Measurements from ENCODE around the gene MIEF1.
A peak's percentile ranks its signal among the peaks of the same experiment; 100 is the strongest.

Gene MIEF1

DNA sequence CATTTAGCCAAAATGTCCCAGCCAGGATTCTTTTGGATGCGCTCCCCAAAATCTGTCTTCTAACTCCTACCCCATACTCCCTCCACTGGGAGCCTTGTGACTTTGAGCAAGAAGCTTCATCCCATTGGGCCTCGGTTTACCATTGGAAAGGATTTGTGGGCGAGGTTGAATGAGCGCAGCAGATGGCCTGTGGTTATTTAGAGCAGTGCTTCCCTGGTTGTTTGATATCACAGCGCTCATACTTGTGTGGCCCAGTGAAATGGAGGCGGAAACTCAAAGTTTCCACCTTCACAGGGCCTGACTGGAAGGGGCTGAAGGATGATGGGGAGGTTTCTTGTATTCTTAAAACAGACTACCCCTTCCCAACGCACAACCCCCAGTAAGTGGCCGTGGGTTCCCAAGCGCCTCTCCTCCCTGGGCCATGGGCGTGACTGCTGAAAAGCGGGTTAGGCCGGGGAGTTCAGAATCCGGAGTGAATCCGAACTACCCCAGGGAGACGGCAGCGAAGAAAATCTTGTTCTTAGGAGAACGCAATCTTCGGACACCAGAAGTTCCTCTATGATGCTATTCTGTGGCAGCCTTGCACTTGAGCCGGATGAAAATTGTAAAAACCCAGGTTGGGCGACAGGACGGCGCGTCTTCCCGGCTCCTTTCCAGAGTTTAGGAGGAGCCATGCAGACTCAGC, 17.0 kb downstream of the MIEF1 start (continued):
- no peak for TF ChIP-seq ZNF362 (tag by site-specific recombination; IDR thresholded peaks at IDR 0.05)
- TF ChIP-seq, protein P1, sequence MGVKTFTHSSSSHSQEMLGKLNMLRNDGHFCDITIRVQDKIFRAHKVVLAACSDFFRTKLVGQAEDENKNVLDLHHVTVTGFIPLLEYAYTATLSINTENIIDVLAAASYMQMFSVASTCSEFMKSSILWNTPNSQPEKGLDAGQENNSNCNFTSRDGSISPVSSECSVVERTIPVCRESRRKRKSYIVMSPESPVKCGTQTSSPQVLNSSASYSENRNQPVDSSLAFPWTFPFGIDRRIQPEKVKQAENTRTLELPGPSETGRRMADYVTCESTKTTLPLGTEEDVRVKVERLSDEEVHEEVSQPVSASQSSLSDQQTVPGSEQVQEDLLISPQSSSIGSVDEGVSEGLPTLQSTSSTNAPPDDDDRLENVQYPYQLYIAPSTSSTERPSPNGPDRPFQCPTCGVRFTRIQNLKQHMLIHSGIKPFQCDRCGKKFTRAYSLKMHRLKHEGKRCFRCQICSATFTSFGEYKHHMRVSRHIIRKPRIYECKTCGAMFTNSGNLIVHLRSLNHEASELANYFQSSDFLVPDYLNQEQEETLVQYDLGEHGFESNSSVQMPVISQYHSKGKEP (tag by site-specific recombination; IDR thresholded peaks at IDR 0.05): no peak
- TF ChIP-seq, protein P2, sequence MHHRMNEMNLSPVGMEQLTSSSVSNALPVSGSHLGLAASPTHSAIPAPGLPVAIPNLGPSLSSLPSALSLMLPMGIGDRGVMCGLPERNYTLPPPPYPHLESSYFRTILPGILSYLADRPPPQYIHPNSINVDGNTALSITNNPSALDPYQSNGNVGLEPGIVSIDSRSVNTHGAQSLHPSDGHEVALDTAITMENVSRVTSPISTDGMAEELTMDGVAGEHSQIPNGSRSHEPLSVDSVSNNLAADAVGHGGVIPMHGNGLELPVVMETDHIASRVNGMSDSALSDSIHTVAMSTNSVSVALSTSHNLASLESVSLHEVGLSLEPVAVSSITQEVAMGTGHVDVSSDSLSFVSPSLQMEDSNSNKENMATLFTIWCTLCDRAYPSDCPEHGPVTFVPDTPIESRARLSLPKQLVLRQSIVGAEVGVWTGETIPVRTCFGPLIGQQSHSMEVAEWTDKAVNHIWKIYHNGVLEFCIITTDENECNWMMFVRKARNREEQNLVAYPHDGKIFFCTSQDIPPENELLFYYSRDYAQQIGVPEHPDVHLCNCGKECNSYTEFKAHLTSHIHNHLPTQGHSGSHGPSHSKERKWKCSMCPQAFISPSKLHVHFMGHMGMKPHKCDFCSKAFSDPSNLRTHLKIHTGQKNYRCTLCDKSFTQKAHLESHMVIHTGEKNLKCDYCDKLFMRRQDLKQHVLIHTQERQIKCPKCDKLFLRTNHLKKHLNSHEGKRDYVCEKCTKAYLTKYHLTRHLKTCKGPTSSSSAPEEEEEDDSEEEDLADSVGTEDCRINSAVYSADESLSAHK (tag by site-specific recombination; IDR thresholded peaks at IDR 0.05): no peak
- peak; percentile 70 for TF ChIP-seq KLF9 (tag by site-specific recombination; IDR thresholded peaks at IDR 0.05; ENCODE audit: low read depth)
- TF ChIP-seq ZNF132 (tag by site-specific recombination; IDR thresholded peaks at IDR 0.05; ENCODE audit: borderline replicate concordance): no peak
- no peak for TF ChIP-seq ZSCAN23 (tag by site-specific recombination; IDR thresholded peaks at IDR 0.05)
- no peak for TF ChIP-seq ZNF621 (tag by site-specific recombination; IDR thresholded peaks at IDR 0.05)
- no peak for TF ChIP-seq ZNF248 (tag by site-specific recombination; IDR thresholded peaks at IDR 0.05)
- no peak for TF ChIP-seq ZNF707 (tag by site-specific recombination; IDR thresholded peaks at IDR 0.05)
- TF ChIP-seq ATF2 (tag by site-specific recombination; IDR thresholded peaks at IDR 0.05; ENCODE audit: low read depth): no peak
- peak; percentile 71; the same call in 1 of the 2 replicates for TF ChIP-seq KLF16 (tag by site-specific recombination; IDR thresholded peaks at IDR 0.05)
- peak; percentile 7; the same call in 1 of the 2 replicates for TF ChIP-seq IKZF3 (tag by site-specific recombination; IDR thresholded peaks at IDR 0.05)
- TF ChIP-seq, protein P3, sequence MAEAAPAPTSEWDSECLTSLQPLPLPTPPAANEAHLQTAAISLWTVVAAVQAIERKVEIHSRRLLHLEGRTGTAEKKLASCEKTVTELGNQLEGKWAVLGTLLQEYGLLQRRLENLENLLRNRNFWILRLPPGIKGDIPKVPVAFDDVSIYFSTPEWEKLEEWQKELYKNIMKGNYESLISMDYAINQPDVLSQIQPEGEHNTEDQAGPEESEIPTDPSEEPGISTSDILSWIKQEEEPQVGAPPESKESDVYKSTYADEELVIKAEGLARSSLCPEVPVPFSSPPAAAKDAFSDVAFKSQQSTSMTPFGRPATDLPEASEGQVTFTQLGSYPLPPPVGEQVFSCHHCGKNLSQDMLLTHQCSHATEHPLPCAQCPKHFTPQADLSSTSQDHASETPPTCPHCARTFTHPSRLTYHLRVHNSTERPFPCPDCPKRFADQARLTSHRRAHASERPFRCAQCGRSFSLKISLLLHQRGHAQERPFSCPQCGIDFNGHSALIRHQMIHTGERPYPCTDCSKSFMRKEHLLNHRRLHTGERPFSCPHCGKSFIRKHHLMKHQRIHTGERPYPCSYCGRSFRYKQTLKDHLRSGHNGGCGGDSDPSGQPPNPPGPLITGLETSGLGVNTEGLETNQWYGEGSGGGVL (tag by site-specific recombination; IDR thresholded peaks at IDR 0.05): no peak
- no peak for TF ChIP-seq ZNF140 (tag by site-specific recombination; IDR thresholded peaks at IDR 0.05)
- 0 out of 2 replicates have a peak, but pooled peaks have one; percentile 34 for TF ChIP-seq ZNF561 (tag by site-specific recombination; IDR thresholded peaks at IDR 0.05; ENCODE audit: borderline replicate concordance)
- TF ChIP-seq ZXDB (tag by site-specific recombination; IDR thresholded peaks at IDR 0.05): no peak
- TF ChIP-seq ZNF654 (tag by site-specific recombination; IDR thresholded peaks at IDR 0.05; ENCODE audit: low read depth): peak; percentile 22; the same call in 1 of the 2 replicates
- TF ChIP-seq KLF8 (tag by site-specific recombination; IDR thresholded peaks at IDR 0.05): peak; percentile 86; the same call in 1 of the 2 replicates
- TF ChIP-seq MYNN (tag by site-specific recombination; IDR thresholded peaks at IDR 0.05; ENCODE audit: borderline replicate concordance): no peak
- no peak for TF ChIP-seq HIC1 (tag by site-specific recombination; IDR thresholded peaks at IDR 0.05)
- TF ChIP-seq TRIM28 (IDR thresholded peaks at IDR 0.05; ENCODE audit: borderline replicate concordance, low read length): no peak
- TF ChIP-seq, protein P4, sequence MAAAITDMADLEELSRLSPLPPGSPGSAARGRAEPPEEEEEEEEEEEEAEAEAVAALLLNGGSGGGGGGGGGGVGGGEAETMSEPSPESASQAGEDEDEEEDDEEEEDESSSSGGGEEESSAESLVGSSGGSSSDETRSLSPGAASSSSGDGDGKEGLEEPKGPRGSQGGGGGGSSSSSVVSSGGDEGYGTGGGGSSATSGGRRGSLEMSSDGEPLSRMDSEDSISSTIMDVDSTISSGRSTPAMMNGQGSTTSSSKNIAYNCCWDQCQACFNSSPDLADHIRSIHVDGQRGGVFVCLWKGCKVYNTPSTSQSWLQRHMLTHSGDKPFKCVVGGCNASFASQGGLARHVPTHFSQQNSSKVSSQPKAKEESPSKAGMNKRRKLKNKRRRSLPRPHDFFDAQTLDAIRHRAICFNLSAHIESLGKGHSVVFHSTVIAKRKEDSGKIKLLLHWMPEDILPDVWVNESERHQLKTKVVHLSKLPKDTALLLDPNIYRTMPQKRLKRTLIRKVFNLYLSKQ (tag by site-specific recombination; IDR thresholded peaks at IDR 0.05; ENCODE audit: borderline replicate concordance): no peak
- TF ChIP-seq ZNF169 (tag by site-specific recombination; IDR thresholded peaks at IDR 0.05): no peak
- no peak for TF ChIP-seq YY1 (tag by site-specific recombination; IDR thresholded peaks at IDR 0.05)
- no peak; the same call in 1 of the 2 replicates for TF ChIP-seq ZNF692 (tag by site-specific recombination; IDR thresholded peaks at IDR 0.05)
- TF ChIP-seq ZNF843 (tag by site-specific recombination; IDR thresholded peaks at IDR 0.05): no peak

All from HEK293 (cell line).